ENCODE measurements around the gene SMYD3. TPM values are rescaled to one million over a fixed set of nuclear protein-coding genes. Genes with fewer than 3 reads are reported as not detected.
A peak's percentile ranks its signal among the peaks of the same experiment; 100 is the strongest.

The SMYD3 gene
- total RNA-seq, 1 donor from 2014 or later: 80.8 TPM

GRCh38 chr1:246274186-246274585, 232.9 kb downstream of the SMYD3 start:
- no peaks in the 10 kb centered on the region for H3K9me3 Mint-ChIP-seq (ENCODE audit: unreplicated experiment)
- Histone ChIP-seq H2AFZ (ENCODE audit: low read depth, low read length) (no peak overlapping the region), H3K36me3 (ENCODE audit: insufficient read depth, low read length) (no peaks in the 10 kb centered on the region), H4K20me1 (ENCODE audit: insufficient read depth, low read length) (no peaks in the 10 kb centered on the region), H3K27me3 (ENCODE audit: insufficient read depth, low read length) (no peaks in the 10 kb centered on the region), H3K4me3 (ENCODE audit: insufficient read depth, low read depth, low read length) (no peak overlapping the region), H3K9ac (ENCODE audit: low read length) (no peak overlapping the region), H3K4me1 (ENCODE audit: insufficient read depth, low read length) (no peaks in the 10 kb centered on the region), H3K79me2 (ENCODE audit: insufficient read depth, low read length) (no peaks in the 10 kb centered on the region), H3K27ac (ENCODE audit: low read depth, low read length) (no peak overlapping the region), H3K4me2 (ENCODE audit: low read length) (no peak overlapping the region), H3K9me3 (ENCODE audit: insufficient read depth, low read depth, low read length) (no peaks in the 10 kb centered on the region)
- no peak for FAIRE-seq
- no peak overlapping the region for H3K4me3 Mint-ChIP-seq (ENCODE audit: unreplicated experiment)
- H3K27me3 Mint-ChIP-seq (ENCODE audit: low read depth, unreplicated experiment): no peaks in the 10 kb centered on the region
- peaks cover 2% of the 10 kb centered on the region for H3K36me3 Mint-ChIP-seq (ENCODE audit: low read depth, unreplicated experiment)
- no peak overlapping the region for H3K27ac Mint-ChIP-seq (ENCODE audit: unreplicated experiment)
- no peaks in the 10 kb centered on the region for H3K4me1 Mint-ChIP-seq (ENCODE audit: low read depth, unreplicated experiment)
- TF ChIP-seq CTCF (IDR thresholded peaks at IDR 0.05; ENCODE audit: insufficient read depth, low read depth, low read length): no peak
- no peak for TF ChIP-seq EZH2 (IDR thresholded peaks at IDR 0.05; ENCODE audit: insufficient read depth, low read length)
- DNase-seq (ENCODE audit: low read depth): no peak

- no peak overlapping the region for H3K4me2 ChIP-seq (ENCODE audit: low read length)
- no peaks in the 10 kb centered on the region for H3K27me3 ChIP-seq (ENCODE audit: insufficient read depth, low read length)
- no peak overlapping the region for H2AFZ ChIP-seq (ENCODE audit: low read depth, low read length)
- no peaks in the 10 kb centered on the region for H3K79me2 ChIP-seq (ENCODE audit: insufficient read depth, low read length)
- Mint-ChIP-seq H3K27ac (ENCODE audit: unreplicated experiment) (no peak overlapping the region), H3K27me3 (ENCODE audit: low read depth, unreplicated experiment) (no peaks in the 10 kb centered on the region), H3K9me3 (ENCODE audit: unreplicated experiment) (no peaks in the 10 kb centered on the region), H3K4me3 (ENCODE audit: unreplicated experiment) (no peak overlapping the region), H3K36me3 (ENCODE audit: low read depth, unreplicated experiment) (no peaks in the 10 kb centered on the region), H3K4me1 (ENCODE audit: low read depth, unreplicated experiment) (peaks cover 11% of the 10 kb centered on the region)
- no peak for TF ChIP-seq EZH2 (IDR thresholded peaks at IDR 0.05; ENCODE audit: insufficient read depth, low read length)
- TF ChIP-seq CTCF (IDR thresholded peaks at IDR 0.05; ENCODE audit: insufficient read depth, low read depth, low read length): no peak
- no peaks in the 10 kb centered on the region for H3K36me3 ChIP-seq (ENCODE audit: insufficient read depth, low read length)
- H3K9me3 ChIP-seq (ENCODE audit: insufficient read depth, low read depth, low read length): no peaks in the 10 kb centered on the region
- H3K4me1 ChIP-seq (ENCODE audit: insufficient read depth, low read length): no peaks in the 10 kb centered on the region
- H3K27ac ChIP-seq (ENCODE audit: low read depth, low read length): no peak overlapping the region
- FAIRE-seq (no peak), DNase-seq (ENCODE audit: low read depth) (peak; percentile 37)
- no peak overlapping the region for H3K9ac ChIP-seq (ENCODE audit: low read length)
- no peaks in the 10 kb centered on the region for H4K20me1 ChIP-seq (ENCODE audit: insufficient read depth, low read length)
- no peak overlapping the region for H3K4me3 ChIP-seq (ENCODE audit: insufficient read depth, low read depth, low read length)
Measured at GRCh38 chr1:246271516-246271915, 235.6 kb downstream of the SMYD3 start.

GRCh38 chr1:246270236-246270635, 236.8 kb downstream of the SMYD3 start:
- Mint-ChIP-seq H3K9me3 (ENCODE audit: unreplicated experiment) (no peaks in the 10 kb centered on the region), H3K4me1 (ENCODE audit: low read depth, unreplicated experiment) (peaks cover 18% of the 10 kb centered on the region), H3K27me3 (ENCODE audit: low read depth, unreplicated experiment) (no peaks in the 10 kb centered on the region), H3K4me3 (ENCODE audit: unreplicated experiment) (no peak overlapping the region), H3K27ac (ENCODE audit: unreplicated experiment) (no peak overlapping the region), H3K36me3 (ENCODE audit: low read depth, unreplicated experiment) (peaks cover 3% of the 10 kb centered on the region)
- TF ChIP-seq EZH2 (IDR thresholded peaks at IDR 0.05; ENCODE audit: insufficient read depth, low read length) (no peak), CTCF (IDR thresholded peaks at IDR 0.05; ENCODE audit: insufficient read depth, low read depth, low read length) (no peak)
- Histone ChIP-seq H3K4me2 (ENCODE audit: low read length) (no peak overlapping the region), H2AFZ (ENCODE audit: low read depth, low read length) (no peak overlapping the region), H3K4me3 (ENCODE audit: insufficient read depth, low read depth, low read length) (no peak overlapping the region), H3K9me3 (ENCODE audit: insufficient read depth, low read depth, low read length) (no peaks in the 10 kb centered on the region), H3K27ac (ENCODE audit: low read depth, low read length) (no peak overlapping the region), H4K20me1 (ENCODE audit: insufficient read depth, low read length) (no peaks in the 10 kb centered on the region), H3K27me3 (ENCODE audit: insufficient read depth, low read length) (no peaks in the 10 kb centered on the region), H3K4me1 (ENCODE audit: insufficient read depth, low read length) (no peaks in the 10 kb centered on the region), H3K9ac (ENCODE audit: low read length) (no peak overlapping the region), H3K79me2 (ENCODE audit: insufficient read depth, low read length) (no peaks in the 10 kb centered on the region), H3K36me3 (ENCODE audit: insufficient read depth, low read length) (no peaks in the 10 kb centered on the region)
- no peak for DNase-seq (ENCODE audit: low read depth)
- FAIRE-seq: no peak

Data from astrocyte (in vitro differentiated cells and primary cell).